HEK293 (cell line): ENCODE results near the gene MAPRE2.

Source experiments
- CTCF ChIA-PET: fragments of 350-600 bp; formaldehyde crosslinking; extraction: SDS; loops from one replicate; lab custom pipeline; 2021; ENCODE audit warnings: antibody characterized with exemption; lab: Yijun Ruan, JAX
- POLR2A ChIA-PET: fragments of 300-600 bp; formaldehyde crosslinking; extraction: SDS; loops from one replicate; lab custom pipeline; 2020; ENCODE audit warnings: antibody characterized with exemption, inconsistent platforms; lab: Yijun Ruan, JAX
- H3K27ac ChIP-seq: fragments of 200-500 bp; sonication (Bioruptor generic); 2 replicates; pipeline ENCODE4 v1.5.1; 2014; ENCODE audit warnings: low read depth, low read length, control low read depth, inconsistent platforms; ENCODE audit errors: extremely low read depth
- H3K36me3 ChIP-seq, 2 experiments: fragments of 200-500 bp in 1 of 2; sonication (Bioruptor generic) in 1 of 2; 1 replicate in 1 of 2; 2 replicates in 1 of 2; pipeline ENCODE4 v1.5.1; 2014 to 2017; ENCODE audit warnings: inconsistent platforms in 2 of 2, low read length in 2 of 2; ENCODE audit not compliant: control insufficient read depth in 2 of 2, insufficient read depth in 1 of 2
- H3K4me1 ChIP-seq: fragments of 200-500 bp; sonication (Bioruptor generic); 2 replicates; pipeline ENCODE4 v1.5.1; 2014; ENCODE audit warnings: mild to moderate bottlenecking, low read length, inconsistent platforms; ENCODE audit not compliant: control insufficient read depth, insufficient read depth
- H3K4me3 ChIP-seq: 2 replicates; pipeline ENCODE4 v1.5.1; 2011; ENCODE audit warnings: low read depth, mild to moderate bottlenecking, control low read depth, low read length, moderate library complexity
- H3K9me3 ChIP-seq: fragments of 200-500 bp; sonication (Bioruptor generic); 2 replicates; pipeline ENCODE4 v1.5.1; 2014; ENCODE audit warnings: low read depth, low read length, inconsistent platforms; ENCODE audit not compliant: control insufficient read depth, insufficient read depth
- CTCF ChIP-seq: fragments of 450-650 bp; formaldehyde crosslinking; IDR thresholded peaks from 2 replicates; pipeline ENCODE4 v1.5.1; 2016; ENCODE audit warnings: missing biosample characterization, missing genetic modification characterization
- HOXD13 ChIP-seq: sonication (generic); formaldehyde crosslinking; IDR thresholded peaks from 2 replicates; pipeline ENCODE4 v1.8.0; 2022; ENCODE audit warnings: missing genetic modification reagents, borderline replicate concordance
- KLF8 ChIP-seq: fragments of 450-650 bp; formaldehyde crosslinking; IDR thresholded peaks from 2 replicates; pipeline ENCODE4 v1.5.1; 2016; ENCODE audit warnings: missing biosample characterization, missing genetic modification characterization
- KLF9 ChIP-seq: fragments of 450-650 bp; formaldehyde crosslinking; IDR thresholded peaks from 2 replicates; pipeline ENCODE4 v1.5.1; 2016; ENCODE audit warnings: missing biosample characterization, missing genetic modification characterization, low read depth
- PRDM1 ChIP-seq: fragments of 450-650 bp; formaldehyde crosslinking; IDR thresholded peaks from 2 replicates; pipeline ENCODE4; 2016; ENCODE audit warnings: missing biosample characterization, missing genetic modification characterization
- SCRT1 ChIP-seq: fragments of 450-650 bp; formaldehyde crosslinking; IDR thresholded peaks from 2 replicates; pipeline ENCODE4 v1.5.1; 2016; ENCODE audit warnings: missing biosample characterization, missing genetic modification characterization, borderline replicate concordance
- SP7 ChIP-seq: fragments of 450-650 bp; formaldehyde crosslinking; IDR thresholded peaks from 2 replicates; pipeline ENCODE4 v1.5.1; 2016; ENCODE audit warnings: missing biosample characterization, missing genetic modification characterization
- ZBTB20 ChIP-seq: fragments of 450-650 bp; formaldehyde crosslinking; IDR thresholded peaks from 2 replicates; pipeline ENCODE4 v1.5.1; 2016; ENCODE audit warnings: missing biosample characterization, missing genetic modification characterization
- ZFHX2 ChIP-seq: fragments of 450-650 bp; formaldehyde crosslinking; conservative IDR thresholded peaks from 2 replicates; pipeline ENCODE4 v1.5.1; 2016; ENCODE audit warnings: missing biosample characterization, missing genetic modification characterization
- ZNF148 ChIP-seq: fragments of 450-650 bp; formaldehyde crosslinking; IDR thresholded peaks from 2 replicates; pipeline ENCODE4 v1.5.0; 2017; ENCODE audit warnings: missing biosample characterization, missing genetic modification characterization, borderline replicate concordance
- ZNF2 ChIP-seq: fragments of 450-650 bp; formaldehyde crosslinking; IDR thresholded peaks from 2 replicates; pipeline ENCODE4 v1.5.1; 2016; ENCODE audit warnings: missing biosample characterization, missing genetic modification characterization
- ZNF223 ChIP-seq: fragments of 450-650 bp; formaldehyde crosslinking; IDR thresholded peaks from 2 replicates; pipeline ENCODE4 v1.5.1; 2016; ENCODE audit warnings: missing biosample characterization, missing genetic modification characterization
- ZNF335 ChIP-seq: fragments of 450-650 bp; formaldehyde crosslinking; conservative IDR thresholded peaks from 2 replicates; pipeline ENCODE4 v1.5.1; 2016; ENCODE audit warnings: missing biosample characterization, missing genetic modification characterization
- ZNF404 ChIP-seq: fragments of 450-650 bp; formaldehyde crosslinking; IDR thresholded peaks from 2 replicates; pipeline ENCODE4 v1.5.1; 2017; ENCODE audit warnings: missing biosample characterization, missing genetic modification characterization
- ZNF488 ChIP-seq: fragments of 450-650 bp; formaldehyde crosslinking; IDR thresholded peaks from 2 replicates; pipeline ENCODE4 v1.5.1; 2016; ENCODE audit warnings: missing biosample characterization, missing genetic modification characterization
- ZNF639 ChIP-seq: fragments of 450-650 bp; formaldehyde crosslinking; IDR thresholded peaks from 2 replicates; pipeline ENCODE4 v1.5.1; 2016; ENCODE audit warnings: missing biosample characterization, missing genetic modification characterization
- ZNF654 ChIP-seq: fragments of 450-650 bp; formaldehyde crosslinking; IDR thresholded peaks from 2 replicates; pipeline ENCODE4 v1.5.1; 2016; ENCODE audit warnings: low read depth, missing biosample characterization, missing genetic modification characterization
- ZNF660 ChIP-seq: fragments of 450-650 bp; IDR thresholded peaks from 2 replicates; pipeline ENCODE4 v1.5.1; 2018; ENCODE audit warnings: missing biosample characterization, mild to moderate bottlenecking, missing genetic modification characterization
- ZNF692 ChIP-seq: fragments of 450-650 bp; formaldehyde crosslinking; IDR thresholded peaks from 2 replicates; pipeline ENCODE4 v1.5.1; 2016; ENCODE audit warnings: missing biosample characterization, missing genetic modification characterization
- ZNF747 ChIP-seq: fragments of 450-650 bp; formaldehyde crosslinking; IDR thresholded peaks from 2 replicates; pipeline ENCODE4 v1.5.1; 2016; ENCODE audit warnings: missing biosample characterization, missing genetic modification characterization
- ZSCAN30 ChIP-seq: fragments of 450-650 bp; IDR thresholded peaks from 2 replicates; pipeline ENCODE4 v1.5.1; 2018; ENCODE audit warnings: missing biosample characterization, mild to moderate bottlenecking, missing genetic modification characterization, moderate library complexity
- ZSCAN4 ChIP-seq: fragments of 450-650 bp; formaldehyde crosslinking; IDR thresholded peaks from 2 replicates; pipeline ENCODE4 v1.5.1; 2017; ENCODE audit warnings: missing biosample characterization, missing genetic modification characterization

The MAPRE2 gene

GRCh38 chr18:35143622-35144596 lies 102.7 kb downstream of the MAPRE2 start:
- no peak overlapping the region for H3K4me3 ChIP-seq
- CTCF ChIA-PET, result interaction anchor here (0.6 to 5.4 kb wide), 42 partner anchors 10 to 422 kb away, joined by 3 to 104 read pairs (median 4); no protein-coding TSS in a partner anchor
- no peak overlapping the region for H3K27ac ChIP-seq
- no peaks in the 10 kb centered on the region for H3K9me3 ChIP-seq
- POLR2A ChIA-PET, result no interaction called here
- peaks cover 0 to 28% of the 10 kb centered on the region in 2 experiments; a peak in 1 of 3 replicates for H3K36me3 ChIP-seq
- H3K4me1 ChIP-seq, result no peaks in the 10 kb centered on the region
- TF ChIP-seq ZNF148 (tag by site-specific recombination) (no peak), ZNF404 (tag by site-specific recombination) (no peak), ZNF692 (0 out of 2 replicates have a peak, but pooled peaks have one; percentile 29), KLF8 (no peak), ZSCAN30 (tag by site-specific recombination) (peak; percentile 82; the same call in 1 of the 2 replicates), SCRT1 (peak; percentile 32; the same call in 1 of the 2 replicates), ZNF2 (tag by site-specific recombination) (peak; percentile 80; the same call in 1 of the 2 replicates), ZNF223 (tag by site-specific recombination) (no peak), HOXD13 (CRISPR knock-in tag) (no peak), CTCF (tag by site-specific recombination) (peak; percentile 50; the same call in 1 of the 2 replicates), ZNF654 (tag by site-specific recombination) (peak; percentile 61)

- ChIA-PET POLR2A (no interaction called here), CTCF (interaction anchor here (0.6 to 5.4 kb wide), 9 partner anchors 9 to 498 kb away, joined by 3 to 104 read pairs (median 4); no protein-coding TSS in a partner anchor)
- no peak overlapping the region for H3K27ac ChIP-seq
- TF ChIP-seq PRDM1 (tag by site-specific recombination), result no peak
- TF ChIP-seq ZNF488 (tag by site-specific recombination), result no peak
- no peak for TF ChIP-seq ZFHX2 (tag by site-specific recombination)
- TF ChIP-seq ZBTB20 (tag by site-specific recombination), result no peak
- TF ChIP-seq ZSCAN4, result no peak
- no peak for TF ChIP-seq ZNF335 (tag by site-specific recombination)
- TF ChIP-seq KLF9 (tag by site-specific recombination), result no peak
- TF ChIP-seq ZNF660, result no peak
- no peak for TF ChIP-seq SP7 (tag by site-specific recombination)
- TF ChIP-seq ZNF747, result no peak
- no peak for TF ChIP-seq ZNF639 (tag by site-specific recombination)
Observed at GRCh38 chr18:35144698-35145097, 103.5 kb downstream of the MAPRE2 start.

More at GRCh38 chr18:35144698-35145097, 103.5 kb downstream of the MAPRE2 start:
- H3K36me3 ChIP-seq, result peaks cover 0 to 21% of the 10 kb centered on the region in 2 experiments; a peak in 1 of 3 replicates
- H3K9me3 ChIP-seq, result no peaks in the 10 kb centered on the region
- no peaks in the 10 kb centered on the region for H3K4me1 ChIP-seq
- no peak overlapping the region for H3K4me3 ChIP-seq
